ENCODE results near the gene CLDN24. TPM values are rescaled to one million over a fixed set of nuclear protein-coding genes. Genes with fewer than 3 reads are reported as not detected.

CLDN24 gene
- total and polyA plus RNA-seq, 3 experiments from 2014 or later: not detected

DNA sequence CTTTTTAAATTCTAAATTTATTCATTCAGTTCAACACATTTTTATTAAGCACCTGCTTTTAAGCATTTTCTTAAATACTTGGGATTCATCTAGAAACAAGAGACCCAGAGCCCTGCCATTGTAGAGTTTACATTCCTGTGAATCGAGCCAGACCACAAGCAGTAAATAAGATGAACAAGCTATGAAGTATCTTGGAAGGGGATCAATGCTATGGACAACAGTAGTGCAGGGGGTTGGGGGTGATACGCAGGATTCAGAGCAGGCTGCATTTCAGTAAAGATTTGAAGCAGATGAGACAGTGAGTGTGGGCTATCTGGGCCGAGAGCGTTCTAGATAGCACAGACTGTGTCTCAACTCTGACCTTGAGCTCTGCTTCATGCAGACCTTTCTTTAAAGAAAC lies 37.3 kb downstream of the CLDN24 start:
- ChIA-PET CTCF (interaction anchor here (1.1 kb wide), 1 partner anchor 24 kb away, joined by 4 read pairs; no protein-coding TSS in a partner anchor), POLR2A (no interaction called here)
- Mint-ChIP-seq H3K4me1 (no peaks in the 10 kb centered on the region), H3K27me3 (peaks cover 1 to 28% of the 10 kb centered on the region in 2 donors), H3K27ac (no peak overlapping the region), H3K4me3 (no peak overlapping the region), H3K9me3 (no peaks in the 10 kb centered on the region), H3K36me3 (peaks cover 0 to 2% (median 0%) of the 10 kb centered on the region in 3 donors)
- Histone ChIP-seq H3K36me3 (ENCODE audit: insufficient read depth, low read length) (no peaks in the 10 kb centered on the region), H3K9me3 (ENCODE audit: low read length) (no peaks in the 10 kb centered on the region), H3K4me1 (ENCODE audit: insufficient read depth, low read length) (no peaks in the 10 kb centered on the region), H3K27ac (ENCODE audit: low read depth, low read length) (no peak overlapping the region), H3K4me3 (ENCODE audit: low read length) (no peak overlapping the region), H3K27me3 (ENCODE audit: insufficient read depth, low read length, poor library complexity, severe bottlenecking) (no peaks in the 10 kb centered on the region)
- DNase-seq: no peak

DNA sequence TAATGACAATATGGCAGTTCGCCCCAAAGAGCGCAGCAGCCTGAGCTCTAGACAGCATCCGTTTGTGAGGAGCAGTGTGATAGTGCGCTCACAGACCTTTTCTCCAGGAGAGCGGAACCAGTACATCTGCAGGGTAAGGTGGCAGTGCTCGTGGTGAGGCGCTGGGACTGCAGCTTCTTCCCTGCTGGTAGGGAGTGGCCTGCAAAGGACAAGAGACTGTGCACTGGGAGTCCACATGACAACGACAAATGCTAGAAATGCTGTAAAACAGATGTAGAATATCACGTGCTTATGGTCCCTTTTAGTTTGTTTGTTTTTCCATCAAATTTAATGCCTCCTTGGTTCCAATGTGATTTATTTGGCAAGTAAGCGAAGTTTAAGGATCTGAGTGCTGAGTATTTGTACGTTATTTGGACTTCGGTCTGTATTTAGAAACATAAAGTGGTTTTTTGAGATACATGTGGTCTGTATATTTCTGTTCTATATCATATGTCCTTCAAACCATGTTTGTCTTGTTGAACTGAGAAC lies 37.9 kb downstream of the CLDN24 start:
- DNase-seq: no peak
- H3K4me1 ChIP-seq (ENCODE audit: insufficient read depth, low read length): no peaks in the 10 kb centered on the region
- H3K27ac ChIP-seq (ENCODE audit: low read depth, low read length): no peak overlapping the region
- Mint-ChIP-seq H3K9me3 (no peaks in the 10 kb centered on the region), H3K4me1 (no peaks in the 10 kb centered on the region), H3K27me3 (peaks cover 1 to 32% of the 10 kb centered on the region in 2 donors), H3K36me3 (peaks cover 0 to 6% (median 0%) of the 10 kb centered on the region in 3 donors), H3K27ac (no peak overlapping the region), H3K4me3 (no peak overlapping the region)
- H3K4me3 ChIP-seq (ENCODE audit: low read length): no peak overlapping the region
- no peaks in the 10 kb centered on the region for H3K27me3 ChIP-seq (ENCODE audit: insufficient read depth, low read length, poor library complexity, severe bottlenecking)
- ChIA-PET CTCF (no interaction called here), POLR2A (no interaction called here)
- no peaks in the 10 kb centered on the region for H3K36me3 ChIP-seq (ENCODE audit: insufficient read depth, low read length)
- no peaks in the 10 kb centered on the region for H3K9me3 ChIP-seq (ENCODE audit: low read length)

- no peaks in the 10 kb centered on the region for H3K4me1 ChIP-seq (ENCODE audit: insufficient read depth, low read length)
- H3K36me3 ChIP-seq (ENCODE audit: insufficient read depth, low read length): peaks cover 4% of the 10 kb centered on the region
- ChIA-PET CTCF (no interaction called here), POLR2A (no interaction called here)
- Mint-ChIP-seq H3K27ac (no peak overlapping the region), H3K27me3 (peaks cover 0 to 13% of the 10 kb centered on the region in 2 donors), H3K4me3 (no peak overlapping the region), H3K36me3 (peaks cover 2 to 32% (median 4%) of the 10 kb centered on the region in 3 donors), H3K9me3 (peaks cover 15 to 28% (median 22%) of the 10 kb centered on the region in 5 donors), H3K4me1 (no peaks in the 10 kb centered on the region)
- DNase-seq: no peak
- no peak overlapping the region for H3K4me3 ChIP-seq (ENCODE audit: low read length)
- no peaks in the 10 kb centered on the region for H3K27me3 ChIP-seq (ENCODE audit: insufficient read depth, low read length, poor library complexity, severe bottlenecking)
- H3K9me3 ChIP-seq (ENCODE audit: low read length): no peaks in the 10 kb centered on the region
- no peak overlapping the region for H3K27ac ChIP-seq (ENCODE audit: low read depth, low read length)
Measured at GRCh38 chr4:183276106-183276505, 46.1 kb downstream of the CLDN24 start.

GRCh38 chr4:183272384-183272783 lies 49.8 kb downstream of the CLDN24 start:
- Histone ChIP-seq H3K27me3 (ENCODE audit: insufficient read depth, low read length, poor library complexity, severe bottlenecking) (no peaks in the 10 kb centered on the region), H3K27ac (ENCODE audit: low read depth, low read length) (no peak overlapping the region), H3K36me3 (ENCODE audit: insufficient read depth, low read length) (peaks cover 4% of the 10 kb centered on the region), H3K9me3 (ENCODE audit: low read length) (no peaks in the 10 kb centered on the region), H3K4me1 (ENCODE audit: insufficient read depth, low read length) (no peaks in the 10 kb centered on the region), H3K4me3 (ENCODE audit: low read length) (no peak overlapping the region)
- peaks cover 15 to 28% (median 22%) of the 10 kb centered on the region in 5 donors for H3K9me3 Mint-ChIP-seq
- H3K4me1 Mint-ChIP-seq: no peaks in the 10 kb centered on the region
- POLR2A ChIA-PET: no interaction called here
- CTCF ChIA-PET: no interaction called here
- DNase-seq: no peak
- H3K27me3 Mint-ChIP-seq: peaks cover 0 to 3% of the 10 kb centered on the region in 2 donors
- no peak overlapping the region for H3K27ac Mint-ChIP-seq
- H3K36me3 Mint-ChIP-seq: peaks cover 2 to 26% (median 4%) of the 10 kb centered on the region in 3 donors
- H3K4me3 Mint-ChIP-seq: no peak overlapping the region

Other genes with a start within 250 kb of the CLDN24 start
- gene WWC2, start 223.2 kb downstream of the CLDN24 start, total RNA-seq: under 1 TPM; 0.80 to 0.85 TPM
- gene WWC2, start 223.2 kb downstream of the CLDN24 start, polyA plus RNA-seq: 1.7 TPM
- gene CLDN22, start 2.1 kb downstream of the CLDN24 start, total RNA-seq: not detected
- not detected for gene CLDN22, start 2.1 kb downstream of the CLDN24 start, polyA plus RNA-seq
- 10 to 100 TPM; 29.4 to 30.1 TPM for gene CDKN2AIP, start 122.2 kb upstream of the CLDN24 start, total RNA-seq
- gene CDKN2AIP, start 122.2 kb upstream of the CLDN24 start, polyA plus RNA-seq: 35.3 TPM
- gene ING2, start 182.6 kb upstream of the CLDN24 start, total RNA-seq: 10 to 100 TPM; 10.7 to 11.2 TPM
- 19.7 TPM for gene ING2, start 182.6 kb upstream of the CLDN24 start, polyA plus RNA-seq